Measurements from ENCODE around the gene ZDHHC11B. TPM values are rescaled to one million over a fixed set of nuclear protein-coding genes. Genes with fewer than 3 reads are reported as not detected.
"Not testable (repeated sequence)": the region's sequence is repeated elsewhere in the genome, so short reads cannot be mapped to it uniquely, and the experiment has no call there.

ZDHHC11B gene
- total RNA-seq, 2 experiments from 2014 or later, result 0.59 TPM; not detected in 1

DNA sequence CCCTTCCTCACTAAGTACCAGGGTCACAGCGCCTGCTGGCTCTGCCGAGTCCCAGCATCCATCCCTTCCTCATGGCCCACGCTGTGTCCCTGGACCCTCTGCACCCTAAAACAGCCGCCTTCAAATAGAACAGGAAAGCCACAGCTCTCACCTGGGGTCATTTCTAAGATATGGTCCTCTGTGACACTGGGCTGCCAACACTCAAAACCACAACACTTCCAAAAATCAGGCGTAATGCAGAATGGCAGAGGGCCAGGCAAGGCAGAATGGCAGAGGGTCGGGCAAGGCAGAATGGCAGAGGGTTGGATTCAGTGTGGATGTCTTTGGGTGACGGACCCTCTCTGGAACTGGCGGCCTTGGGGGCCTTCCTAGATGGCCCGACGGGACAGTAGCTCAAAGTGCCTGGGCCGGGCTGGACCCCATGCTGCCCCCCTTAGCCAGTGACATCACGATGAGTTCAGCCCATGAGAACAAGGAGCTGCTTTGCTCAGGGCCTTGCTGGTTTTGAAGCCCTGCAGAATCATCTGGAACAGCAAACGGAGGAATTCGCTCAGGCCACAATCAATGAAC lies 35.3 kb downstream of the ZDHHC11B start:
- H3K27ac Mint-ChIP-seq, result no peak overlapping the region
- H3K4me1 Mint-ChIP-seq (ENCODE audit: low read depth), result no peaks in the 10 kb centered on the region
- H3K36me3 Mint-ChIP-seq (ENCODE audit: low read depth), result no peaks in the 10 kb centered on the region
- intact Hi-C loops (cut with micrococcal nuclease), result no loop called here
- H3K4me3 Mint-ChIP-seq, result no peak overlapping the region
- H3K27me3 Mint-ChIP-seq, result no peaks in the 10 kb centered on the region
- TF ChIP-seq, protein P1, sequence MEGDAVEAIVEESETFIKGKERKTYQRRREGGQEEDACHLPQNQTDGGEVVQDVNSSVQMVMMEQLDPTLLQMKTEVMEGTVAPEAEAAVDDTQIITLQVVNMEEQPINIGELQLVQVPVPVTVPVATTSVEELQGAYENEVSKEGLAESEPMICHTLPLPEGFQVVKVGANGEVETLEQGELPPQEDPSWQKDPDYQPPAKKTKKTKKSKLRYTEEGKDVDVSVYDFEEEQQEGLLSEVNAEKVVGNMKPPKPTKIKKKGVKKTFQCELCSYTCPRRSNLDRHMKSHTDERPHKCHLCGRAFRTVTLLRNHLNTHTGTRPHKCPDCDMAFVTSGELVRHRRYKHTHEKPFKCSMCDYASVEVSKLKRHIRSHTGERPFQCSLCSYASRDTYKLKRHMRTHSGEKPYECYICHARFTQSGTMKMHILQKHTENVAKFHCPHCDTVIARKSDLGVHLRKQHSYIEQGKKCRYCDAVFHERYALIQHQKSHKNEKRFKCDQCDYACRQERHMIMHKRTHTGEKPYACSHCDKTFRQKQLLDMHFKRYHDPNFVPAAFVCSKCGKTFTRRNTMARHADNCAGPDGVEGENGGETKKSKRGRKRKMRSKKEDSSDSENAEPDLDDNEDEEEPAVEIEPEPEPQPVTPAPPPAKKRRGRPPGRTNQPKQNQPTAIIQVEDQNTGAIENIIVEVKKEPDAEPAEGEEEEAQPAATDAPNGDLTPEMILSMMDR (IDR thresholded peaks at IDR 0.05), result no peak
- DNase-seq, result no peak
- ChIA-PET POLR2A (no interaction called here), CTCF (no interaction called here)
- no peaks in the 10 kb centered on the region for H3K9me3 Mint-ChIP-seq
- ATAC-seq, result no peak

DNA sequence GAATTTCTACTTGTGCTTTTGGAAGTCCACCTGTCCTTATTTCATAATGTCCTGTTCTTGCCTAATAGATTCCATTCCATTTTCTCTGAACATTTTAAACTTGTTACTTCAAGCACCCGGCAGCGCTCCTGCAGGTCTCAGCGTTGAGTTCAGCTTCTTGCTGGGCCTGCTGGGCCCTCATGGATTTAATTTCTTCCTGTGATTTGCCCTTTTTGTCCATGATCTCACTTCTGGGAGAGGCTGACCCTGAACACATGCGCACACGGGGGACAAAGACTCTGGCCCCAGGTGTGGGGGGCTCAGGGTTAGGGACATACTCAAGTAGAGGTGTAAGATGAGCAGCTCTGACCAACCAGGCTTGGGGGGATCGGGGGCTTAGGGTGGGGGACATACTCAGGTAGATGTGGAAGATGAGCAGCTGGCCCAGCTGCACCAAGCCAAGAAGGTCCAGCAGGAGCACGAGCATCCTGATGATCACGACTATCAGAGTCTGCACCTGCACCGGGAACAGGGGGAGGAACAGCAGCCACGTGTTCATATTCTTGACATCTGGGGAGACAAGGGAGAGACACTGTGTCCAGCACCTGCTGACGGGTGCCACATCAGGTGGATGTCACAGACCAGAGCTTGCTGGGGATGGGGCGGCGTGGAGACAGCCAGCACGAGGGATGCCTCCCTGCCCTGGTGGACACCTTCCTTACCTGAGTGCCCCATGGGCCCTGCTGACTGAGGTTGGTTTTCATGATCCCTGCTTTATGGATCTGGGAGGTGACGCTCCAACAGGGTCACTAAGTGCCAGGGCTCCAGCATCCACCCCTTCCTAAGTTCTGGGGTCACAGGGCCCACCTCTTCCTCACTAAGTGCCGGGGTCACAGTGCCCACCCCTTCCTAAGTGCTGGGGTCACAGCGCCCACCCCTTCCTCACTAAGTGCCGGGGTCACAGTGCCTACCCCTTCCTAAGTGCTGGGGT lies 36.2 kb downstream of the ZDHHC11B start:
- DNase-seq; H3K36me3 Mint-ChIP-seq (ENCODE audit: low read depth); H3K27ac Mint-ChIP-seq; H3K9me3 Mint-ChIP-seq; CTCF ChIA-PET; H3K4me1 Mint-ChIP-seq (ENCODE audit: low read depth); H3K27me3 Mint-ChIP-seq; ATAC-seq; H3K4me3 Mint-ChIP-seq; POLR2A ChIA-PET; intact Hi-C loops (cut with micrococcal nuclease): not testable (repeated sequence)

DNA sequence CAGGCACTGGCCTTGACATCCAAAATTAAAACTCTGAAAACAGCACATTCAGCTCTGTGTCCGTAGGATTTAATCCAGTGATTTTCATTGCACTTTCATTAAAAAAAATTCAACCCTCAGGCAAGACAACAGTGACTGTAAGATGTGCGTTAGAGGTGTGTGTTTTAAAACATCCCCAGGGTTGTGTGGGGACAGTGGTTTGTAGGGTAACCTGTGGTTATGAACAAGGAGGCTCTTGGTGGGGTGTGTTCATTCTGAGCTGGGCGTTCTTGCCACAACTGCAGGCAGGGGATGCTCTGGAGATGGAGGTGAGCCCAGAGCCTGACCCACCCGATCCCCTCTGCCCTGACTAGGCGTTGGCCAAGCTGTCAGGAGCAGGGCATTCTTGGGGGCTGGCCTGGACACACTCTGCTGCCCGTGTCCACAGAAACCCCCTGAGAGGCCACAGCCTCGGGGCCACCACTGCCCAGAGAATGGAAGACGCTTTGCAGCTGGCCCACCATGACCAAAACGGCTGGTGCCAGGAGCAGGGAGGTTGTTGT lies 37.2 kb downstream of the ZDHHC11B start:
- CTCF ChIA-PET; POLR2A ChIA-PET; H3K4me1 Mint-ChIP-seq (ENCODE audit: low read depth); DNase-seq; H3K9me3 Mint-ChIP-seq; intact Hi-C loops (cut with micrococcal nuclease); H3K4me3 Mint-ChIP-seq; H3K36me3 Mint-ChIP-seq (ENCODE audit: low read depth); H3K27ac Mint-ChIP-seq; ATAC-seq; H3K27me3 Mint-ChIP-seq: not testable (repeated sequence)

DNA sequence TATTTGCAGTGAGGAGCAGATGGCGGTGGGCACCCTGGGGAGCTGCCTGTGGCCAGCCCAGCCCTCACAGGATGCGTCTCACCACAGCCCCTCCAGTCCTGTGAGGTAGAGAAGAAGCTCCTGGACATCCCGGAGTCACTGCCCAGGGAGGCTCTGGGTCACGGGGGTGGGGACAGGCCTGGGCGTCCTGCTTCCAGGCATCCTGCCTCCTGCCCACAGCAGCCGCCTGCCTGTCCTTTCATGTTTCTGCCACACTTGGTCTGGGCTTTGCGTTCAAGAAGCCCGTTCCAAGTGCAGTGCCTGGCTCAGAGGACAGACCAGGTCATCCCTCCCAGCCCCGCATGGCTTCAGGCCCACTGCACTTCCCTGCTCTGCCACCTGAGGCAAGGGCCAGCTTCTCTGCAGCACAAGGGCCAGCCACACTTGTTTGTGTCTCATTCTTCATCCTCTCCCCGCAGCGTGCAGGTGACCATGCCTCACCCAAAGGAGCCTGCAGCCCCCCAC lies 38.2 kb downstream of the ZDHHC11B start:
- H3K4me1 Mint-ChIP-seq (ENCODE audit: low read depth), result no peaks in the 10 kb centered on the region
- ChIA-PET POLR2A (no interaction called here), CTCF (no interaction called here)
- no peak overlapping the region for H3K4me3 Mint-ChIP-seq
- H3K27me3 Mint-ChIP-seq, result no peaks in the 10 kb centered on the region
- TF ChIP-seq, protein P1 (IDR thresholded peaks at IDR 0.05), result no peak
- DNase-seq (no peak), ATAC-seq (no peak)
- no peaks in the 10 kb centered on the region for H3K9me3 Mint-ChIP-seq
- no peaks in the 10 kb centered on the region for H3K36me3 Mint-ChIP-seq (ENCODE audit: low read depth)
- no peak overlapping the region for H3K27ac Mint-ChIP-seq
- intact Hi-C loops (cut with micrococcal nuclease), result no loop called here

DNA sequence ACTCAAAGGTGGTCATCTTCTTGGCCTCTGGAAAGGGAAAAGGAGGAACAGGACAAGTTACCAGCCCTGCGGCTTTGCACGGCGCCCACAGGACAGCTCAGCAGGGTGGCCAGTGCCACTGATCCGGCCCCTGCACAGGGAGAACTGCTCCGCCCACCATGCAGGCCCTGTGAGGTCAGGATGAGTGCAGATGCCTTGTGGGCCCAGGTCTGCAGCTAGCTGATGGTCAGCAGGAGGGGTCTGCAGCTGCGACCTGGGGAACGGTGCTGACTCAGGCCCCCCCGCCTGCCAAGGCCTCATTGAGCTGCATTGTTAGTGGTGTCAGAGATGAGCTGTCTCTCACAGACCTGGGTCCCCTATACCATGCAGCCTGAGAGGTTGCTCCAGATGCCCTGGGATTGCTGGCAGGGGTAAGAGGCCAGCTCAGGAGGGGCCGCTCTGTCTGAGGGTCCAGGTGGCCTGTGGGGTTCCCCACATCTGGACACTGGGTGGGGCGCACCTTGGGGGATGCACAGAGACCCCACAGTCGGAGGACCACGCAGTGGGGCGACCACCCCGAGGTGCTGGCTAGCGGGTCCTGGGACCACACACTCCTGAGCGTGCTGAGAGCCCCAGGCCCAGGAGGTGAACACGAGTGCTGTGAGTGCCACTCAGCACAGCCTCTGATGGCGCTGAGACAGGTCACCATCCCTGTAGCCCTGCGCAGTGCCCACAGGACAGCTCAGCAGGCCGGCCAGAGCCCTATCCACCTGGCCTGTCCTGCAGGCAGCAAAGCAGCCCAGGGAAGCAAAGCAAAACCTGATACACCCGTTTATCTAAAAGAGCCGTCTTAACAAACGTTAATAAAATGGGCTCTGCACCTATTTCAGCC lies 39.0 kb downstream of the ZDHHC11B start:
- POLR2A ChIA-PET; H3K4me3 Mint-ChIP-seq; intact Hi-C loops (cut with micrococcal nuclease): not testable (repeated sequence)

DNA sequence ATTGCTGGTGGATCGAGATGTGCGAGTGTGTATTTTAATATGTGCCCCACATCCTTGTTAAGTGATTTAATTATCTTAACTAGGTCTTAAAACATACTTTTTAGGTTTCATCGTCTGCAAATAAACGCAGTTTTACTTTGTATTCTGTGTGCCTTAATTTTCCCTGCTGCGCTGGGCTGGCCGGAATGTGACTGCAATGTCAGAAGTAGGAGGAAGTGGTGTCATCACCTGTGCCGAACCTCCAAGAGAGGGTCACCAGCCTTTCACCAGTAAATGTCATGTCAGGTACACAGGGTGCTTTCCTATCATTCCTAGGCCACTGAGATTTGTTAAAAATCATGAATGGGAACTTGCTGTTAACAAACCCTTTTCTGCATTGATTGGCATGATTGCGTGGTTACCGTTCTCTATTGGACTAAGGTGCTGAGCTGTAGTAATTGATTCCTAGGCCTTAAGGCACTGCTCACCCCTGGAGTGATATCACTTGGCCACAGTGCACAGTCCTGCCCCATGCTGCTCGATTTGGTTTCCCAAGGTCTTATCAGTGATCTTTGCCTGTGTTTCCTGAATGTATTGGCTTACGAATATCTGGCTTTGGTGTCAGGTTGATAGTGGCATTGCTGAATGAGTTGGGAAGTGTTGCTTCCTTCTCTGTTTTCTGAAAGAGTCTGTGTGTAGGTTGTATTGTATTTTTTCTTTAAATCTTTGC lies 40.7 kb downstream of the ZDHHC11B start:
- H3K36me3 Mint-ChIP-seq (ENCODE audit: low read depth); CTCF ChIA-PET; H3K27ac Mint-ChIP-seq; ATAC-seq; H3K4me1 Mint-ChIP-seq (ENCODE audit: low read depth); H3K9me3 Mint-ChIP-seq; DNase-seq; H3K4me3 Mint-ChIP-seq; H3K27me3 Mint-ChIP-seq; intact Hi-C loops (cut with micrococcal nuclease); POLR2A ChIA-PET: not testable (repeated sequence)

More for the DNA sequence above, 39.0 kb downstream of the ZDHHC11B start:
- H3K27me3 Mint-ChIP-seq; ATAC-seq; H3K4me1 Mint-ChIP-seq (ENCODE audit: low read depth); H3K27ac Mint-ChIP-seq; DNase-seq; CTCF ChIA-PET; H3K36me3 Mint-ChIP-seq (ENCODE audit: low read depth); H3K9me3 Mint-ChIP-seq: not testable (repeated sequence)

DNA sequence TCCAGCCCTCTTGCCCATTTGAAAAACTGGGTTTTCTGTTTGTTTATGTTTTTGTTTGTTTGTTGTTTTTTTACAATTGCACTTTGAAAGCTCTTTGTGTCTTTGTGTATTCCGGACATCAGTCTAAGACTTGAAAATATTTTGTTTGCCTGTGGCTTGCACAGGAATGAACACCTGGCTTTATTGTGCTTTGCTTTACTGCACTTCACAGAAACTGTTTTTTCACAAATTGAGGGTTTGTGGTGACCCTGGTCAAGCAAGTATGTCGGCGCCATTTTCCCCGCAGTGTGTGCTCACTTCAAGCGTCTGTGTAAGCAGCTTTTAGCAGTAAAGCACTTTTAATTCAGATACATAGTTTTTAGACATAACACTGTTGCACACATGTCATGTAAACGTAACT lies 42.3 kb downstream of the ZDHHC11B start:
- intact Hi-C loops (cut with micrococcal nuclease); ATAC-seq; H3K27ac Mint-ChIP-seq; CTCF ChIA-PET; DNase-seq; H3K4me3 Mint-ChIP-seq; H3K36me3 Mint-ChIP-seq (ENCODE audit: low read depth); H3K4me1 Mint-ChIP-seq (ENCODE audit: low read depth); H3K9me3 Mint-ChIP-seq; POLR2A ChIA-PET; H3K27me3 Mint-ChIP-seq: not testable (repeated sequence)

DNA sequence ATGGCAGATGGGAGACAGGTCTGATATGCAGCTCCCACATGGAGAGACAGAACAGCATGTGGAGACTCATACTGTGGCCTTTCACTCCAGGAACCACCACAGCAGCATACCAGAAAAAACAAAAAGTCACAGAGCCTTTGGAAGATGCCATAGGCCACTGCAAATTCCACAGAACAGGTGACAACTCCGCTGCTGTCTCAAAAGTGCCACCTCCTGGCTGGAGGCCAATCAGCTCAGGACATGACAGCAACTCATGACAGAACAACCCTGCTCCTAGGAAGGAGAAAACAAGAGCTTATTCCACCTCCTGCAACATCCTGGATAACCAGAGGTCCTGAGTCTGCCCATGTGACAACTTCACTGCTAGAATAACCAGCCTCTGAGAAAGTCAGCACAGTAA lies 50.4 kb downstream of the ZDHHC11B start:
- ATAC-seq; DNase-seq; H3K4me3 Mint-ChIP-seq; H3K9me3 Mint-ChIP-seq; H3K36me3 Mint-ChIP-seq (ENCODE audit: low read depth); H3K4me1 Mint-ChIP-seq (ENCODE audit: low read depth); intact Hi-C loops (cut with micrococcal nuclease); POLR2A ChIA-PET; H3K27me3 Mint-ChIP-seq; CTCF ChIA-PET; H3K27ac Mint-ChIP-seq: not testable (repeated sequence)

All from activated CD8-positive, alpha-beta T cell treated with anti-CD3 and anti-CD28 coated beads for 36 hours (primary cell).